Activated CD4-positive, alpha-beta T cell treated with anti-CD3 and anti-CD28 coated beads, Interleukin-2, Interleukin-6, amounts not matched to agents 100 ng/mL and 50 ng/mL, durations not matched to agents 16 hours and 8 hours (primary cell): Measurements from ENCODE around the gene CTSF.
"Not testable (repeated sequence)": the region's sequence is repeated elsewhere in the genome, so short reads cannot be mapped to it uniquely, and the experiment has no call there.

Experiments
- DNase-seq: peaks from one replicate; pipeline ENCODE4 v3.0.0-alpha.2; 2020

CTSF gene

DNA sequence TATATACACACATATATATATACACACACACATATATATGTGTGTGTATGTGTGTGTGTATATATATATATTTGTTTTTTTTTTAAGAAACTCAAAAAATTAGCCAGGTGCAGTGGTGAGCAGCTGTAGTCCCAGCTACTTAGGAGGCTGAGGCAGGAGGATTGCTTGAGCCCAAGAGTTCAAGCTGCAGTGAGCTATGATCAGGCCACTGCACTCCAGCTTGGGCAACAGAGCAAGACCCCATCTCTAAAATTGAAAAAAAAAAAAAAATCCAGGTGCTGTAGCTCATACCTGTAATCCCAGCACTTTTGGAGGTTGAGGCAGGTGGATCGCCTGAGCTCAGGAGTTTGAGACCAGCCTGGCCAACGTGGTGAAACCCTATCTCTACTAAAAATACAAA is 20.9 kb upstream of the CTSF start:
- DNase-seq, result not testable (repeated sequence)

DNA sequence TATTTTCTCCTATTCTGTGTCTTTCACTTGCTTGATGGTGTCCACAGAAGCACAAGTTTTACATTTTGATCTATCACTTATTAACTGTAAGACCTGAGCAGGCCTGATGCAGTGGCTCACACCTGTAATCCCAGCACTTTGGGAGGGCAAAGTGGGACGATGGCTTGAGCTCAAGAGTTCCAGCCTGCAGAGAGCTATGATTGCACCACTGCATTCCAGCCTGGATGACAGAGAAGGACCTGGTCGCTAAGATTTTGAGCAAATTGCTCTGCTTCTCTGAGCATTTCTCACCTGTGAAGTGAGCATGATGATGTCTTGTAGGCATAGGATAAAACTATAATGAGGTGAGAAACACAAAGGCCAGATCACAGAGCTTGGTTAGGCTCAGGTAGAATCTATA is 17.7 kb upstream of the CTSF start:
- DNase-seq, result no peak

DNA sequence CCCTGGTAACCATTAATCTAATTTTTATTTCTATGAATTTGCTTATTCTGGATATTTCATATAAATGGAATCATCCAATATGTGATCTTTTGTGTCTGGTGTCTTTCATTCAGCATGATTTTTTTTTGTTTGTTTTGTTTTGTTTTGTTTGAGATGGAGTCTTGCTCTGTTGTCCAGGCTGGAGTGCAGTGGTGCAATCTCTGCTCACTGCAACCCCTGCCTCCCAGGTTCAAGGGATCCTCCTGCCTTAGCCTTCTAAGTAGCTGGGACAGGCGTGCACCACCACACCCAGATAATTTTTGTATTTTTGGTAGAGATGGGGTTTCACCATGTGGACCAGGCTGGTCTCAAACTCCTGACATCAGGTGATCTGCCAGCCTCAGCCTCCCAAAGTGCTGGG is 17.0 kb upstream of the CTSF start:
- DNase-seq, result not testable (repeated sequence)

DNA sequence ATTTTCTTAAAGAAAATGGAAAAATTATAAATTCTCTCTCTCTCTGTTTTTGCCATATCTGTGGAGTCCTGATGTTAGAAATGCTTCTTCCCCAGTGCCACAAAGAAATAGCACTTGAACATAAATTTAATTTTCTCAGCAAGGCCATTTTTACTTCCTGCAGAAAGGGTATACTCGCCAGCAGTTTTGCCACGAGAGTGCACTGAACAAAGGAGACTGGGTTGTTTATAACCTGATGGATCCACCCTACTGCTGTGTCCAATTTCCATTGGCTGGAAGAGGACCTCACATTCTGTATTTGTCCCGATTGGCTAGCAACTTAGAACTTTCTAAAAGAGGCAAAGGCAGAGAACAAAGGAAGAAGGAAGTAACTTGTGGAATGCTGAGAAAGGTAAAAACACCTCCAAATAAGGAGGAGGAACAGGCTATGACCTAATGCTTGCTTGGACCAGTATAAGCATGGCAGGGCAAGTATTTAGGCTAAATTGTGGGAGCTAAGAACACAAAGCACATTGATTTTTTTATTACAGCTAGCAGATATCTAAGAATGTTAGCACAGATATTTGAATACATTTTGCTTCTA is 14.2 kb upstream of the CTSF start:
- DNase-seq, result not testable (repeated sequence)

DNA sequence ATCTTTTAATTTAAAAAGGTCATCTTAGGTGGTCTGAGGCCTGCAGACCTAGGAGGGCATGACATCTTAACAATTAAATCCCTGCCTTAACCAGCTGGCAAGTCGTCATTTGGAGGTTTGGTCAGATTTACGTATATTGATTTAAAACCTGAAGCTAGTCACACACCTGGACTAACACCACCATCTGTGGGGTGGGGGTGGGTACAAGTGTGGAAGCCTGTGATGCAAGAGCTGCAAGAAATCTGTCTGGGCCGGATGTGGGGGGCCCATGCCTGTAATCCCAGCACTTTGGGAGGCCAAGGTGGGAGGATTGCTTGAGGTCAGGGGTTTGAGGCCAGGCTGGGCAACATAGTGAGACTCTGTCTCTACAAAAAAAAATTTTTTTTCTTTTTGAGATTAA is 12.9 kb upstream of the CTSF start:
- DNase-seq, result no peak

DNA sequence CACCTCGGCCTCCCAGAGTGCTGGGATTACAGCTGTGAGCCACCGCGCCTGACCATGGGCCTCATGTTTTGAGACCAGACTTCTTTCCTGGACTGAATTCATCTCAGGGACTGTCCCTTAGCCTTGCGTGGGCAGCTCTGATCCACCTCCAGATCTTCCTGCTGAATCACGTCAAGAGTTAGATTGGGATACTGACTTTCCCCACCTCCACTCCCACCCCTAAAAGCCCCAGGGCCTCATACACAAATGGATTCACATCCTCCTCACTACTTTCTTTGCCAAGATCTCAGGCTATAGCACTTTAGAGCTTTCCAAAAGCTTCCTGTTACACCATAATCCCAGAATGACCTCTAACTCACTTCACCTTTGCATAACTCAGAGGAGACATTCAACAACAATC is 12.4 kb upstream of the CTSF start:
- DNase-seq, result no peak

DNA sequence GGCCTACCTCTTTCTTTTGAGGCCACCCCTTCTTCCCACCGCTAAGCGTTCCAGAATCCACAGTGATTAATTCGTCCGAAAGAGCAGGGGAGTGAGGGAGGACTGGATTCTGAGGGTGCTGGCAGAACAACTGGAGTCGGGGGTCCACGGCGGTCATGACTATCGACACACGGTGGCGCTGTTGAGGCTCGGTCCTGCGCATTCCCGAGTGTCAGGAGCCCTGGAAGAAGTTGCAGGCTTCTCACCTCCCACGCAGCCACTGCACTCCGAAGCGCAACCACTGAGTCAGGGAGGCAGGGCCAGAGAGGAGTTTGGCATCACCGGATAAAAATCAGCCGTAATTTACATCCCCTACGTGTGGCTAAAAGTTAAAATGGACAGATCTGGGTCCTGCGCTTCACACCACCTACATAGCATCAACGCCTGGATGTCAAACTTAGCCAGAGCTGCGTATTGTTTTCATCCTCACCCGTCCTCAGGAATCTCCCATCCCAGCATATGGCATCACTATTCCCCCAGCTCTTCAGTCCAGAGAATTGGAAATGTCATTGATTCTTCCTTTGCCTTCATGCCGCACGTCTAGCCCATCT is 10.7 kb upstream of the CTSF start:
- peak; percentile 75 for DNase-seq

DNA sequence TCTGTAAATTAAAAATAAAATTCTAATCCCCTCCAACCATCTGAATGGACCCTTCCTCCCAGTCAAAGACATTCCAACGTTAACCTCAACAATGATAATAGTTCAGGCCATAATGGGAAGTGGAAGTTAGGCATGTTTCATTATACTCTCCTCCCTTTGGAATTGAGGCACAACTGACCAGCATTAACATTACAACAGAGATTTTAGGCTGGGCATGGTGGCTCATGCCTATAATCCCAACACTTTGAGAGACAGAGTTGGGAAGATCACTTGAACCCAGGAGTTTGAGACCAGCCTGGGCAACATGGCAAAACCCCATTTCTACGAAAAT is 2.4 kb upstream of the CTSF start:
- no peak for DNase-seq

DNA sequence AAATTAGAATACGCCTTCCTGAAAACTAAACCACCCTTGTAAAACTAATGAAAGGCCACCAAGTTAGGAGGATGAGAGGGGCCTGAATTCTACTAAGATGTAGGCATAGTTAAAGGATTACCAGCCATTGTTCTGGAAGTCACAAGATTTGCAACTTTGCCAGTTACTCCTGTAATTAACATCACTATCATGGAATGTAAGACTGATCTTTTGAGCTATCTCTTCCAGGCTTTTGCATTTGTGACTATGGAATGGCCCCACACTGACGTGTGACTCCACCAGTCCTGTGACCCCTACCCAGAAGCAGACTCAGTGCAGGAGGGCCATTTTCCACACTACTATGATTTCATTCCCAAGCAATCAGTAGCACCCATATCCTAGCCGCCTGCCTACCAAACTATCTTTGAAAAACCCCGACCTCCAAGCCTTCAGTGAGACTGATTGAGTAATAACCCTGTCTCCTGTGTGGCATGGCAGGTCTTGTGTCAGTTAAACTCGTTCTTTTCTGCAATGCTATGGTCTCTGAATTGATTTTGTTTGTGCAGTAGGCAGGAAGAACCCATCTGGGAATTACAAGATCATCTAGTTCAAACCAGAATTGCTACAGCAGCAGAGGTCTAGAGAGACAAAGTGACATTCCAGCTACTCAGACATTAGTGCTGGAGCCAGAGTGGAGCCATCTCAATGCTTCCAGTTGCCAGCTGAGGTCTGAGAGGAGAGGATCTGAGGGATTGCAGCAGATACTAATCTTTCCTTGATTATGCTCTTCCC is 1.9 kb upstream of the CTSF start:
- DNase-seq, result no peak

DNA sequence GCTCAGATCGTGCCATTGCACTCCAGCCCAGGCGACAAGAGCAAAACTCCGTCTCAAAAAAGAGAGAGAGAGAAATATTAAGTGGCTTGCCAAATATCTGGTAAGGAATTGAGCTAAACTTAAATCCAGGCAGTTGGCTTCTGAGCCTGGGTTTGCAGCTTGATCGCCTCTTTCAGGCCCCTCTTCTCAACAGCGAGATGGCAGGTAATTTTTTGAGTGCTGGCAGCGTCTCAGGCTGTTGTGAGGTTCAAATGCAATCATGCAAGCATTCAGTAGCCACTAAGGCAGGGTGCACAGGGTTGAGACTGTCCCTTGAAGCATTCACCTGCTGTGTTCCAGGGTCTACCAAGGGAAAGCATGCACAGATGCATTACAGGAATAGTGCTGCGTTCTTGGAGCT is 670 bp upstream of the CTSF start:
- DNase-seq, result no peak

DNA sequence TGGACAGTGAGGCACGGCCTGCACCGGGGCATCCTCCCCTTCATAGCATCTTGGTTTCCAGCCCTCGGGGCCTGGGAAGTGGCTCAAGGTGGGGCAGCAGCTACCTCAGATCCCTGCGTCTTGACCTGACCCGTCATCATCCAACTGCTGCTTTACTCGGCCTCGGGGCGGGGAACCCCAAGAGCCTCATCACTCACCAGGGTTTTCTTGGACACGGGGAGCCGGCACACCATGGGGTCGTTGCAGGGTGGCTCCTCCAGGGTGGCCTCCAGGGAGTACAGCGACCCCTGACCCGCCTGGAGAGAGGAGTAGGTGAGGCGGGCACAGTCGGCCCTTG is 651 bp downstream of the CTSF start:
- no peak for DNase-seq

DNA sequence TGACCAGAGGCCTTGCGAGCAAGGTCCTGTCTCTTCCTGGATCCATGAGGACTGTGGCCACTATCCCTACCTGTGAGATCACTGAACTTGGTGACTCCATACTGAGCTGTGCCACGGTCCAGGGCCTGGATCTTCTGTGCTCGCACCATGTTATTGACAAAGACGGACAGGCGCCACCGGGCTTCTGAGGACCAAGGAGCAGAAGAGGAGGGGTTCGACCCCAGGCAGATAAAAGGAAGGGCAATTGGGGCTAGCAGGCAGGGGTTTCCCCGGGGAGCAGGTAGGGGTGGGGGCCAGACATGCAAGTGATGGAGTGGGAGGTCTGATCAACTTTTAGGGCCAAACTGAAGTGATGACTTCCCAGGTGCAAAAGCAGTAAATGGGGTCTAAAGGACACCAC is 2.2 kb downstream of the CTSF start:
- DNase-seq, result no peak

DNA sequence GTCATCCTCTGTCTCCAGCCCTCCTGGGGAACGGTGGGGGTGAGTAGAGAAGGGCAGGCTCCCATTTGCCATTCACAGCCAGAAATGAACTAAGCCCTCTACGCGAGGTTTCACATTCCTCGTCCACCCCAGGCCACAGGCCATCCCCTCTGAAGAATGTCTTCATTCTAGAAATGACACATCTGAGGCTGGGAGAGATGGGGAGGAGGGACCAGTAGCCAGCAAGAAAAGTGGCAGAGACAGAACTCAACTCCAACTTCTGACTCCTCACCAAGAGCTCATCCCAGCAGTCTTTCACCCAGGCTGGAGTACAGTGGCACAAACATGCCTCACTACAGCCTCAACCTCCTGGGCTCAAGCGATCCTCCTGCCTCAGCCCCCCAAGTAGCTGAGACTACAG is 3.4 kb downstream of the CTSF start:
- no peak for DNase-seq

DNA sequence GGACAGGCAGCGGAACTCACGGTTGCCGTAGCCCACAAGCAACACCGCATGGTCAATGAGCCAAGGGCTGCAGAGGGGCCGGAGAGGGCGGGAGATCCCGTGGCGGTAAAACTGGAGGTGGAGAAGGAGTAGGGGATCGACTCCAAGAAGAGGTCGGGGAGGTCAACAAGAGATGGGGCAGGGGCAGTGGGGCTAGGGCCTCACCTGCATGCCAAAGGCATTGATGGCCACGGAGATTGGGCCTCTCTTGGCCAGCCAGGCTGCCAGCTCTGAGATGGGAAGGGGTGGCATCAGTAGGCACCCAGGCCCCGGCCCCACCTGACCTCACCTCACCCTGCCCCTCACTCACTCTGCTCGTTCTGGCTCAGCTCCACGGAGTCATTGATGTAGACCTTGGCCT is 3.9 kb downstream of the CTSF start:
- no peak for DNase-seq

DNA sequence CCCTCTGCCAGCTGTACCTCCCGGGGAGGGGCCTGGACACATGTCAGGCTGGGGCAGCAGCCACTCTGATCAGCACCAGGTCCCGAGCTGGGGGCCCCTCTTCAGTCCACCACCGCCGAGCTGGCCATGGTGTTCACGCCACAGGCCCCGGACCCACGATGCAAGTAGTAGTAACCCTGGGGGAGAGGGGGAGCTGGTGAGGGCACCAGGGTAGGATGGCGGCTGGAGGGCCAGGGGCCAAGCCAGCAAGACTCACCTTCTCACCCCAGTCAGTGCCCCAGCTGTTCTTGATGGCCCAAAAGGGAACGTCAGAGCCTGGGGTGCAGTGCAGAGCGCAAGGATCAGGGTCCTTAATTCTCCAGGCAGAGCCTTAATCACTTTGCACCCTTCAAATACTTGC is 4.6 kb downstream of the CTSF start:
- DNase-seq, result no peak

DNA sequence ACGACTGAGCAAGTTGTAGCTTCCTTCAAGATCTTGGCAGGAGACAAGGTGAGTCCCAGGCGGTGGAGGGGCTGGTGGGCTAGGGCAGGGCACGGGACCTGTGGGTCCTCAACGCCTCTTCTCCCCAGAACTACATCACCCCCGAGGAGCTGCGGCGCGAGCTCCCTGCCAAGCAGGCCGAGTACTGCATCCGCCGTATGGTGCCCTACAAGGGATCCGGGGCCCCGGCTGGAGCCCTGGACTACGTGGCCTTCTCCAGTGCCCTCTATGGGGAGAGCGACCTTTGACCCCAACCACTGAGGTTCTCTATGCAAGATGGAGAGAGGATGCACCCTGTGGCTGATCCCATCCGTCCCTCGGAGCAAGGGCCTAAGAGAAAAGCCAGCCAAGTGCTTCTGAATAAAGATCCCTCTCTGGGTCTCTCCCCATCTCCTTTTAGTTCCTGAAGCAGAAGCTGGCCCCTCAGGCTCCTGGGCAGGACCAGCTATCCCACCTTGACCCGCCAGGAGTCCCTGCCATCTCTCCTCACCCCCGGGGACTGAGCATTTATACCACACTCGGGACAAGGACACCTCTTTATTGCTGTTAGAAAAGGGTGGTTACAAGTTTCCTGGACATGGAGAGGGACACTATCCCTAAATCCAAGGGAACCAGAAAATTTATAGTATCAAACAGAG is 5.4 kb downstream of the CTSF start:
- no peak for DNase-seq

DNA sequence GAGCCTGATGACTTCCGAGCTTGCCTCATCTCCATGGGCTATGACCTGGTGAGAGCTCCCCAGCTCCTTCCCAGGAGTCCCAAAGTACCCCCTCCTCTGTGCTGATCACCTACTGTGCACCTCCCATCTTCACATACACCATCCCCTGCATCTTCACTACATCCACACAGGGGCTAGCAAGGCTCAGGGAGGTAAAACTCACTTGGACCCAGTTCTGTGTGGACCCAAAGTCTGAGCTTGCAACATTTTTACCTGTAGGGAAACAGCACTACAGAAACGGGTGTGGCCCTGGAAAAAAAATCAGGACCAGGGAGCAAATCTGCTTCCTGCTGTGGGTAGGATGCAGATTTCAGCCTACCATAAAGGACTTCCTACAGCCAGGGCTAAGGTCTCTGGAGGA is 6.1 kb downstream of the CTSF start:
- no peak for DNase-seq

DNA sequence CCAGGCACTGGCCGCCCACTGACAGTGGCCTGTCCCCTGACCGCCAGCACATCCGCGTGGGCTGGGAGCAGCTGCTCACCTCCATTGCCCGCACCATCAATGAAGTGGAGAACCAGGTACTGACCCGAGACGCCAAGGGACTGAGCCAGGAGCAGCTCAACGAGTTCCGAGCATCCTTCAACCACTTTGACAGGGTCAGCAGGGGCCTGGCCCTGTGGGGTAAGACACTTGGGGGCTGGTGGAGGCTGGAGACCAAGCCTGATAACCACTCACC is 6.5 kb downstream of the CTSF start:
- no peak for DNase-seq

DNA sequence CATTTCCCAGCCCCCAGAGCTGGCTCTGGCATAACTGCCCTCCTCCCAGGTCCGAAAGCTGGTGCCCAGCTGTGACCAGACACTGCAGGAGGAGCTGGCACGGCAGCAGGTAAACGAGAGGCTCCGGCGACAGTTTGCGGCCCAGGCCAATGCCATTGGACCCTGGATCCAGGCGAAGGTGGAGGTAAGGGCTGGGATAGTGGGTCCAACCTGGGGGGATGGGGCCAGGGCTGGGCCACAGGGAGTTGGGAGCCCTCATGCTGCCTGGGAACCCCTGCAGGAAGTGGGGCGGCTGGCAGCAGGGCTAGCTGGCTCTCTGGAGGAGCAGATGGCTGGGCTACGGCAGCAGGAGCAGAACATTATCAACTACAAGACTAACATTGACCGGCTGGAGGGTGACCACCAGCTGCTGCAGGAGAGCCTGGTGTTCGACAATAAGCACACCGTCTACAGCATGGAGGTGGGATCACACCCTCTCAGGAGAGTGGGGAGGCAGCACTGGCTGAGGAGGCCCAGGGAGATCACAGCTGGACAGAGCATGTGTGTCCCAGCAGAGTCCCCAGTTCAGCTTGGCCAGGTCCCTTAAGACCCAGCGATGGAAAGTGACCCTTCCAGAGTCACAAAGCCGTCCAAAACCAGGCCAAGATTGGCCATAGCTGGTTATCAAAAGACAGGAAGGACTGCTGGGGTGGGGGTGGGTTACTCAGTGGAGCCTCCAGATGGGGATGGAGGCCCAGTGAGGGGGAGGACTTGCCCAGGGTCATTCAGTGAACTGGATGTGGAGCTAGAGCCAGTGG is 7.0 kb downstream of the CTSF start:
- DNase-seq, result no peak

DNA sequence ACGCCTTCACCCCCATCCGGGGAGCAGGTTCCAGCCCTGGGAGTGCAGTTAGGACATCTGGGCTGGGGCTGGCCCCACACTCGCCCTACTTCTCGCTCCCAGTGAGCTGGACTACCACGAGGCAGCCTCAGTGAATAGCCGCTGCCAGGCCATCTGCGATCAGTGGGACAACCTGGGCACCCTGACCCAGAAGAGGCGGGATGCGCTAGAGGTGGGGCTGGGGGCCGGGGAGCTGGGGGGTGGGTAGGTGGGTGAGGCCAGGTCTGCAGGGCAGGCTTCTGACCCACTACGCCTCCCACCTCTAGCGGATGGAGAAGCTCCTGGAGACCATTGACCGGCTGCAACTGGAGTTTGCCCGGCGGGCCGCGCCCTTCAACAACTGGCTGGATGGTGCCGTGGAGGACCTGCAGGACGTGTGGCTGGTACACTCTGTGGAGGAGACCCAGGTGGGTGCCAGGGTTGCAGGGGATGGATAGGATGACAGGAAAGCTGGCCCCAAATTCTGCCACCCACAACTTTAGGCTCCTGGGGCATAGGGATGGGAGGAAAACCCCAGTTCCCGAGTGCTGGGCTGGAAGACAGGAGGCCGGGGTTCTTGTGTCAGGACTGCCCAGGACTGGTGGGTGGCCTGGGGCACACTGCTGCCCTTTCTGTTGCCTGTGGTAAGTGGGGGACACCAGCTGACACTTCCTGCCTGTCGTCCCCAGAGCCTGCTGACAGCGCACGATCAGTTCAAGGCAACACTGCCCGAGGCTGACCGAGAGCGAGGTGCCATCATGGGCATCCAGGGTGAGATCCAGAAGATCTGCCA is 8.3 kb downstream of the CTSF start:
- no peak for DNase-seq

DNA sequence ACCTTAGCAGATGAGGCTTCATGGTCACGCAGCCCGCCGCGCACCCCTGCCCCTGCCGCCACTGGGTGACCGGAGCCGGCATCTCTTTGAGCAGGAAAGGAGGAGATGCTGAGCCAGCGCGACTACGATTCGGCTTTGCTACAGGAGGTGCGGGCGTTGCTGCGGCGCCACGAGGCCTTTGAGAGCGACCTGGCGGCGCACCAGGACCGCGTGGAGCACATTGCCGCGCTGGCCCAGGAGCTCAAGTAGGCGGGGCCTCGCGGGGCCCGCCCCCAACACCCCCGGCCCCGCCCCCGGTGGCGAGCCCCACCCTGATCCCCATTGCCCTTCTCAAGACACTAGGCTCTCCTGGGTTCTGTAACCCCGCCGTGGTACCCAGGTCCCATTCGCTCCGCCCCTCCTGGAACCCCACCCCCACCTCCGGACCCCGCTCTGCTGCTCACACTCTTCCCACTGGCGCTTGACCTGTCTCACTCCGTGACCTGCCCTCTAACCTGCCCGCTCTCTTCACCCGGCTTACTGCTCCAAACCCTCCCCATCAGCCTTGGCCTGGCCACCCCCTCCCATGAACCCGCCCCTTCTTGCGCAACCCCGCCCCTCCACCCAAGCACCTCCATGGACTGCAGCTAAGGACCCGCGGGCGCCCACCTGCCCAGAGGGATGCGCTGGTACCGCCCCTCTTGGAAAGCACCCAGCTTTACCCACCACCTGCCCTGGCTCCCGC is 9.1 kb downstream of the CTSF start:
- peak; percentile 14 for DNase-seq

DNA sequence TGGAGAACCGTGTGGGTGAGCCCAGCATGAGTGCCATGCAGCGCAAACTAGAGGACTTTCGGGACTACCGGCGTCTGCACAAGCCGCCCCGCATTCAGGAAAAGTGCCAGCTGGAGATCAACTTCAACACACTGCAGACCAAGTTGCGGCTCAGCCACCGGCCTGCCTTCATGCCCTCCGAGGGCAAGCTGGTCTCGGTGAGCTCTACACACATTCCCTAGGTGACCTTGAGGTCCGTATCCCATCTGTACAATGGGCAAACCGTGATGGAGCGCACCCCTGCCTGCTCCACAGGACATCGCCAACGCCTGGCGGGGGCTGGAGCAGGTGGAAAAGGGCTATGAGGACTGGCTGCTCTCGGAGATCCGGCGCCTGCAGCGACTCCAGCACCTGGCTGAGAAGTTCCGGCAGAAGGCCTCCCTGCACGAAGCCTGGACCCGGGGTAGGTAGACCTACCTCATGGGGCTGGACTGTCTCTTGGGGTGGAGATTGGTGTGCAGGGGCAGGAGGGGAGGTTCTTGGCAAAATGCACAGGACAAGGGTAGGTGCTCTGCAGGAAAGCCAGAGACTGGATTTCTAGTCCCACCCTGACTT is 10.6 kb downstream of the CTSF start:
- no peak for DNase-seq
